H9 (cell line): ENCODE measurements around the gene ABLIM3. TPM values are rescaled to one million over a fixed set of nuclear protein-coding genes. Genes with fewer than 3 reads are reported as not detected.

Experiments
- DNase-seq: peaks from one replicate; pipeline ENCODE4 v3.0.0-alpha.2; 2017
- H2AFZ ChIP-seq: one replicate; pipeline ENCODE4 v1.6.1; 2013; ENCODE audit warnings: mild to moderate bottlenecking, low read length, control low read depth, moderate library complexity
- H2AK5ac ChIP-seq: 2 replicates; pipeline ENCODE4 v1.6.1; 2013; ENCODE audit warnings: low read length, control low read depth, mixed read lengths; ENCODE audit not compliant: insufficient read length
- H2BK120ac ChIP-seq: one replicate; pipeline ENCODE4 v1.6.1; 2013; ENCODE audit warnings: low read depth, mild to moderate bottlenecking, low read length, control low read depth, inconsistent platforms; ENCODE audit not compliant: poor library complexity, severe bottlenecking
- H2BK12ac ChIP-seq: 2 replicates; pipeline ENCODE4 v1.6.1; 2013; ENCODE audit warnings: low read length, control low read depth, mixed read lengths, low read depth; ENCODE audit not compliant: insufficient read length
- H2BK15ac ChIP-seq: 2 replicates; pipeline ENCODE4 v1.6.1; 2013; ENCODE audit warnings: low read depth, low read length, control low read depth
- H2BK20ac ChIP-seq: one replicate; pipeline ENCODE4 v1.6.1; 2013; ENCODE audit warnings: low read depth, mild to moderate bottlenecking, low read length, control low read depth, inconsistent platforms; ENCODE audit not compliant: poor library complexity, severe bottlenecking
- H2BK5ac ChIP-seq: 2 replicates; pipeline ENCODE4 v1.6.1; 2013; ENCODE audit warnings: low read length, control low read depth, mixed read lengths; ENCODE audit not compliant: insufficient read length
- H3K14ac ChIP-seq: 2 replicates; pipeline ENCODE4 v1.6.1; 2013; ENCODE audit warnings: low read length, control low read depth; ENCODE audit not compliant: insufficient read depth
- H3K18ac ChIP-seq: 2 replicates; pipeline ENCODE4 v1.6.1; 2013; ENCODE audit warnings: low read depth, mild to moderate bottlenecking, mixed read lengths, low read length, control low read depth; ENCODE audit not compliant: insufficient read length
- H3K23ac ChIP-seq: 2 replicates; pipeline ENCODE4 v1.6.1; 2013; ENCODE audit warnings: low read length, control low read depth, mixed read lengths, low read depth; ENCODE audit not compliant: insufficient read length
- H3K23me2 ChIP-seq: 2 replicates; pipeline ENCODE4 v1.6.1; 2013; ENCODE audit warnings: low read depth, mild to moderate bottlenecking, mixed read lengths, low read length, control low read depth; ENCODE audit not compliant: insufficient read length, poor library complexity, severe bottlenecking
- H3K27ac ChIP-seq: 2 replicates; pipeline ENCODE4 v1.5.1; 2013; ENCODE audit warnings: low read length, control low read depth, mixed read lengths, low read depth; ENCODE audit not compliant: insufficient read length
- H3K27me3 ChIP-seq: 2 replicates; pipeline ENCODE4 v1.6.1; 2013; ENCODE audit warnings: low read length, control low read depth, inconsistent platforms; ENCODE audit not compliant: insufficient read depth
- H3K4ac ChIP-seq: 2 replicates; pipeline ENCODE4 v1.6.1; 2013; ENCODE audit warnings: low read depth, mild to moderate bottlenecking, control low read depth, inconsistent platforms, low read length, moderate library complexity
- H3K4me1 ChIP-seq: 2 replicates; pipeline ENCODE4 v1.6.1; 2013; ENCODE audit warnings: low read length, control low read depth, inconsistent platforms; ENCODE audit not compliant: insufficient read depth
- H3K4me2 ChIP-seq: 2 replicates; pipeline ENCODE4 v1.6.1; 2013; ENCODE audit warnings: low read length, control low read depth, mixed read lengths; ENCODE audit not compliant: insufficient read length, insufficient read depth
- H3K56ac ChIP-seq: 2 replicates; pipeline ENCODE4 v1.6.1; 2013; ENCODE audit warnings: low read depth, mild to moderate bottlenecking, mixed read lengths, low read length, control low read depth; ENCODE audit not compliant: insufficient read length
- H3K79me1 ChIP-seq: 2 replicates; pipeline ENCODE4 v1.6.1; 2013; ENCODE audit warnings: low read depth, mild to moderate bottlenecking, moderate library complexity, low read length, control low read depth, inconsistent platforms; ENCODE audit not compliant: insufficient read depth, poor library complexity, severe bottlenecking
- H3K79me2 ChIP-seq: 2 replicates; pipeline ENCODE4 v1.6.1; 2013; ENCODE audit warnings: low read length, control low read depth, inconsistent platforms; ENCODE audit not compliant: insufficient read depth
- H3K9ac ChIP-seq: 2 replicates; pipeline ENCODE4 v1.6.1; 2013; ENCODE audit warnings: low read length, control low read depth, mixed read lengths; ENCODE audit not compliant: insufficient read length; ENCODE audit errors: extremely low read depth
- H3K9me3 ChIP-seq: one replicate; pipeline ENCODE4 v1.6.1; 2013; ENCODE audit warnings: low read depth, low read length, inconsistent platforms; ENCODE audit not compliant: control insufficient read depth
- H3T11ph ChIP-seq: one replicate; pipeline ENCODE4 v1.6.1; 2013; ENCODE audit warnings: mild to moderate bottlenecking, low read length, control low read depth, inconsistent platforms
- H4K20me1 ChIP-seq: one replicate; pipeline ENCODE4 v1.6.1; 2013; ENCODE audit not compliant: control insufficient read depth, insufficient read length, insufficient read depth
- H4K5ac ChIP-seq: 2 replicates; pipeline ENCODE4 v1.6.1; 2013; ENCODE audit warnings: low read depth, mild to moderate bottlenecking, mixed read lengths, low read length, control low read depth; ENCODE audit not compliant: insufficient read length
- H4K8ac ChIP-seq: replicated peaks from 2 replicates; pipeline ENCODE4 v1.6.1; 2013; ENCODE audit warnings: low read length, control low read depth, mixed read lengths, low read depth; ENCODE audit not compliant: insufficient read length
- H4K91ac ChIP-seq: 2 replicates; pipeline ENCODE4 v1.6.1; 2013; ENCODE audit warnings: low read depth, mild to moderate bottlenecking, moderate library complexity, mixed read lengths, low read length, control low read depth; ENCODE audit not compliant: insufficient read length
- H3K27ac Mint-ChIP-seq, 3 experiments: 2 replicates in 2 of 3; 3 replicates in 1 of 3; pipeline ENCODE4 v1.8.0; 2020 to 2021; ENCODE audit warnings: mixed read lengths in 3 of 3, mild to moderate bottlenecking in 1 of 3, moderate library complexity in 1 of 3
- H3K27me3 Mint-ChIP-seq: 2 replicates; pipeline ENCODE4 v1.8.0; 2021; ENCODE audit warnings: low read depth, mild to moderate bottlenecking, moderate library complexity, mixed read lengths
- H3K36me3 Mint-ChIP-seq, 3 experiments: 2 replicates in 2 of 3; 3 replicates in 1 of 3; pipeline ENCODE4 v1.8.0; 2020 to 2021; ENCODE audit warnings: low read depth in 3 of 3, mixed read lengths in 3 of 3; ENCODE audit not compliant: insufficient read depth in 1 of 3
- H3K4me1 Mint-ChIP-seq, 2 experiments: 2 replicates each; pipeline ENCODE4 v1.8.0; 2020; ENCODE audit warnings: mixed read lengths in 2 of 2
- H3K4me3 Mint-ChIP-seq, 2 experiments: 2 replicates in 1 of 2; 3 replicates in 1 of 2; pipeline ENCODE4 v1.8.0; 2020 to 2021; ENCODE audit warnings: mild to moderate bottlenecking in 2 of 2, mixed read lengths in 2 of 2, moderate library complexity in 1 of 2
- H3K9me3 Mint-ChIP-seq, 2 experiments: 2 replicates in 1 of 2; 3 replicates in 1 of 2; pipeline ENCODE4 v1.8.0; 2020; ENCODE audit warnings: mild to moderate bottlenecking in 2 of 2, mixed read lengths in 2 of 2, moderate library complexity in 1 of 2
- WGBS: extraction: QIAGEN DNeasy Blood & Tissue Kit; methylation state at CpG from one replicate; pipeline ENCODE4 v1.1.7; 2013; ENCODE audit warnings: missing lambda C conversion rate, low lambda C conversion rate, mixed read lengths; ENCODE audit not compliant: insufficient read length; ENCODE audit errors: extremely low coverage; 5-methylcytosine and 5-hydroxymethylcytosine counted together
- total RNA-seq: library from RNA; stranded (reverse); gene quantifications from 2 replicates; pipeline ENCODE4 v1.2.1, GENCODE V29; 2021
- TF ChIP-seq, protein P1 (sequence below): fragments of 200-600 bp; sonication (generic); conservative IDR thresholded peaks from 3 replicates; pipeline ENCODE4 v1.8.0; 2021; ENCODE audit warnings: antibody characterized with exemption, mild to moderate bottlenecking

The ABLIM3 gene
- total RNA-seq, 1 experiment from 2014 or later: 0.20 TPM

DNA sequence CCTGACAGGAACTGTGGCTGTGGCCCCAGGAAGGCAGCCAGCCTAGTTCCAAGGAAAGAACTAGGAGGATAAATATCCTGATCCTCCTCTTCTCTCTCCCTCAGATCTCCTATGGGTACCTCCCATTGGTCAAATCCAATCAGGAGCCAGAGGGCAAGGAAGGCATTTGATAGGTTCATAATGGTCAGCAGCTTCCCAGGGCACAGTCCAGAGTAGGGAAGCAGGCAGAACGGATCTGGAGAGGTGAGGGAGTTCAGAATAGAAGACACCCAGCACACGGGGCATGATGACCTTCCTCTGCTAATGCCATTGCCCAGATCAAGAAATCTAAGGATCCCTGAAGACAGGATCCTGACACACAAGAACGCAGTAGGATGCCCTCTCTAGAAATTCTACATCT, 8.6 kb downstream of the ABLIM3 start:
- H2BK12ac ChIP-seq: no peak overlapping the region
- TF ChIP-seq, protein P1, sequence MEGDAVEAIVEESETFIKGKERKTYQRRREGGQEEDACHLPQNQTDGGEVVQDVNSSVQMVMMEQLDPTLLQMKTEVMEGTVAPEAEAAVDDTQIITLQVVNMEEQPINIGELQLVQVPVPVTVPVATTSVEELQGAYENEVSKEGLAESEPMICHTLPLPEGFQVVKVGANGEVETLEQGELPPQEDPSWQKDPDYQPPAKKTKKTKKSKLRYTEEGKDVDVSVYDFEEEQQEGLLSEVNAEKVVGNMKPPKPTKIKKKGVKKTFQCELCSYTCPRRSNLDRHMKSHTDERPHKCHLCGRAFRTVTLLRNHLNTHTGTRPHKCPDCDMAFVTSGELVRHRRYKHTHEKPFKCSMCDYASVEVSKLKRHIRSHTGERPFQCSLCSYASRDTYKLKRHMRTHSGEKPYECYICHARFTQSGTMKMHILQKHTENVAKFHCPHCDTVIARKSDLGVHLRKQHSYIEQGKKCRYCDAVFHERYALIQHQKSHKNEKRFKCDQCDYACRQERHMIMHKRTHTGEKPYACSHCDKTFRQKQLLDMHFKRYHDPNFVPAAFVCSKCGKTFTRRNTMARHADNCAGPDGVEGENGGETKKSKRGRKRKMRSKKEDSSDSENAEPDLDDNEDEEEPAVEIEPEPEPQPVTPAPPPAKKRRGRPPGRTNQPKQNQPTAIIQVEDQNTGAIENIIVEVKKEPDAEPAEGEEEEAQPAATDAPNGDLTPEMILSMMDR: no peak
- H2AK5ac ChIP-seq: no peak overlapping the region
- Mint-ChIP-seq H3K4me1 (peaks cover 0 to 7% of the 10 kb centered on the region in 2 experiments; a peak in 2 of 4 replicates), H3K4me3 (no peak overlapping the region), H3K36me3 (no peaks in the 10 kb centered on the region), H3K27me3 (peaks cover 2% of the 10 kb centered on the region; the same call in 1 of the 2 replicates), H3K9me3 (peaks cover 0 to 3% of the 10 kb centered on the region in 2 experiments; a peak in 1 of 5 replicates), H3K27ac (no peak overlapping the region)
- no peak overlapping the region for H3K23ac ChIP-seq
- H4K8ac ChIP-seq: no peak overlapping the region
- H3K14ac ChIP-seq: no peak overlapping the region
- H2BK20ac ChIP-seq: no peak overlapping the region
- no peak for DNase-seq
- no peak overlapping the region for H4K5ac ChIP-seq
- no peaks in the 10 kb centered on the region for H3K23me2 ChIP-seq
- no peak overlapping the region for H4K91ac ChIP-seq
- no peak overlapping the region for H2AFZ ChIP-seq
- no peaks in the 10 kb centered on the region for H3K79me2 ChIP-seq
- H3K27me3 ChIP-seq: no peaks in the 10 kb centered on the region
- no peak overlapping the region for H3K56ac ChIP-seq
- no peak overlapping the region for H2BK15ac ChIP-seq
- H3K4me2 ChIP-seq: no peak overlapping the region
- H2BK120ac ChIP-seq: no peak overlapping the region
- no peaks in the 10 kb centered on the region for H4K20me1 ChIP-seq
- no peak overlapping the region for H3K27ac ChIP-seq
- no peak overlapping the region for H3K4ac ChIP-seq
- no peak overlapping the region for H3K9ac ChIP-seq
- no peaks in the 10 kb centered on the region for H3K79me1 ChIP-seq
- H3K18ac ChIP-seq: no peak overlapping the region
- no peak overlapping the region for H2BK5ac ChIP-seq
- no CpG with 5 or more reads among the region's 3 CpGs for WGBS
- H3K4me1 ChIP-seq: no peaks in the 10 kb centered on the region; the same call in 1 of the 2 replicates
- no peaks in the 10 kb centered on the region for H3K9me3 ChIP-seq
- no peak overlapping the region for H3T11ph ChIP-seq
